Upper lobe of left lung (tissue), 6 donors: ENCODE results near the gene RUNDC1. TPM values are rescaled to one million over a fixed set of nuclear protein-coding genes. Genes with fewer than 3 reads are reported as not detected.

Source experiments
- ATAC-seq, 2 donors: fragments of 200-7000 bp; cut with Tn5 transposase; one replicate each; pipeline ENCODE4 v1.9.1; 2022; ENCODE audit warnings: mild to moderate bottlenecking in 2 of 2, moderate library complexity in 2 of 2; ENCODE audit not compliant: low FRiP score in 2 of 2
- DNase-seq, 2 donors: peaks; one replicate each; pipeline ENCODE4 v3.0.0-alpha.2; 2019 to 2020
- H3K27ac ChIP-seq, 4 donors: fragments of 200-600 bp; sonication (generic); one replicate each; pipeline ENCODE4 v1.5.1; 2016 to 2019
- H3K27me3 ChIP-seq, 4 donors: fragments of 200-600 bp; sonication (generic); one replicate each; pipeline ENCODE4 v1.5.1; 2017 to 2019
- H3K36me3 ChIP-seq, 4 donors: fragments of 200-600 bp; sonication (generic); one replicate each; pipeline ENCODE4 v1.5.1; 2016 to 2019
- H3K4me1 ChIP-seq, 4 donors: fragments of 200-600 bp; sonication (generic); one replicate each; pipeline ENCODE4 v1.5.1; 2018 to 2019
- H3K4me3 ChIP-seq, 4 donors: fragments of 200-600 bp; sonication (generic); one replicate each; pipeline ENCODE4 v1.5.1; 2017 to 2019; ENCODE audit warnings: mild to moderate bottlenecking in 2 of 4, moderate library complexity in 1 of 4
- H3K9me3 ChIP-seq, 4 donors: fragments of 200-600 bp; sonication (generic); one replicate each; pipeline ENCODE4 v1.5.1; 2018 to 2019
- EP300 ChIP-seq, 4 donors: sonication (generic); formaldehyde crosslinking; IDR thresholded peaks; one replicate each; pipeline ENCODE4 v1.5.1; 2017; ENCODE audit warnings: antibody characterized with exemption in 4 of 4, control low read depth in 2 of 4
- POLR2A ChIP-seq, 4 donors: fragments of 450-650 bp; IDR thresholded peaks; one replicate each; pipeline ENCODE4 v1.5.1; 2016 to 2017; ENCODE audit warnings: antibody characterized with exemption in 4 of 4, mild to moderate bottlenecking in 2 of 4
- POLR2AphosphoS5 ChIP-seq, 2 donors: sonication (generic); formaldehyde crosslinking; IDR thresholded peaks; one replicate each; pipeline ENCODE4 v1.5.1; 2017; ENCODE audit warnings: antibody characterized with exemption in 2 of 2
- WGBS, 2 donors: methylation state at CpG; one replicate each; pipeline ENCODE4 v1.1.5; 2017 to 2018; 5-methylcytosine and 5-hydroxymethylcytosine counted together
- total RNA-seq, 6 donors: library from RNA; depleted of rRNA in 4 of 6; stranded (reverse); fragments of >200 nt in 4 of 6; gene quantifications; one replicate each; pipeline versions ENCODE4 v1.1.0 to v1.2.1, GENCODE V29; 2016 to 2021
- TF ChIP-seq, protein P1 (sequence below), 6 experiments: fragments of 450-650 bp in 4 of 6; fragments of 200-600 bp in 2 of 6; sonication (generic) in 2 of 6; IDR thresholded peaks; one replicate each; pipeline ENCODE4 v1.5.1; 2016 to 2019; ENCODE audit warnings: antibody characterized with exemption in 6 of 6
- donor health status: DM: no; HTN: no; CAD: no; lungs with moderate emphysema.
- donor health status: DM: no; HTN: yes; CAD: no; lungs with severe emphysema.

The RUNDC1 gene
- total RNA-seq, 6 donors from 2014 or later = 13.6 to 26.2 (median 17.5) TPM

DNA sequence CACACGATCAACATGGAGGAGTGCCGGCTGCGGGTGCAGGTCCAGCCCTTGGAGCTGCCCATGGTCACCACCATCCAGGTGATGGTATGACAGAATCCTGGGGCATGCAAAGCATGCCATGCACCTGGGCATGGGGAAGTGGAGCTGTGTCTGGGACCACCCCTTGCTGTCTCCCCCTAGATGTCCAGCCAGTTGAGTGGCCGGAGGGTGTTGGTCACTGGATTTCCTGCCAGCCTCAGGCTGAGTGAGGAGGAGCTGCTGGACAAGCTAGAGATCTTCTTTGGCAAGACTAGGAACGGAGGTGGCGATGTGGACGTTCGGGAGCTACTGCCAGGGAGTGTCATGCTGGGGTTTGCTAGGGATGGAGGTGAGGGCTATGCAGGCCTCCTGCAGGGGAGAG lies 32.9 kb downstream of the RUNDC1 start:
- ATAC-seq (no peak), DNase-seq (no peak)
- Histone ChIP-seq H3K27me3 (no peaks in the 10 kb centered on the region), H3K9me3 (no peaks in the 10 kb centered on the region), H3K27ac (peak overlapping the region in 3 of 4 donors; percentile 57 to 85 (median 77)), H3K36me3 (peaks cover 0 to 64% (median 38%) of the 10 kb centered on the region in 4 donors), H3K4me1 (peaks cover 40 to 77% (median 66%) of the 10 kb centered on the region in 4 donors), H3K4me3 (no peak overlapping the region)
- WGBS, 2 donors = 82 to 85% methylated on average over 7 to 8 of the region's 8 CpGs
- no peak for TF ChIP-seq EP300 (IDR thresholded peaks at IDR 0.05)
- TF ChIP-seq, protein P1, sequence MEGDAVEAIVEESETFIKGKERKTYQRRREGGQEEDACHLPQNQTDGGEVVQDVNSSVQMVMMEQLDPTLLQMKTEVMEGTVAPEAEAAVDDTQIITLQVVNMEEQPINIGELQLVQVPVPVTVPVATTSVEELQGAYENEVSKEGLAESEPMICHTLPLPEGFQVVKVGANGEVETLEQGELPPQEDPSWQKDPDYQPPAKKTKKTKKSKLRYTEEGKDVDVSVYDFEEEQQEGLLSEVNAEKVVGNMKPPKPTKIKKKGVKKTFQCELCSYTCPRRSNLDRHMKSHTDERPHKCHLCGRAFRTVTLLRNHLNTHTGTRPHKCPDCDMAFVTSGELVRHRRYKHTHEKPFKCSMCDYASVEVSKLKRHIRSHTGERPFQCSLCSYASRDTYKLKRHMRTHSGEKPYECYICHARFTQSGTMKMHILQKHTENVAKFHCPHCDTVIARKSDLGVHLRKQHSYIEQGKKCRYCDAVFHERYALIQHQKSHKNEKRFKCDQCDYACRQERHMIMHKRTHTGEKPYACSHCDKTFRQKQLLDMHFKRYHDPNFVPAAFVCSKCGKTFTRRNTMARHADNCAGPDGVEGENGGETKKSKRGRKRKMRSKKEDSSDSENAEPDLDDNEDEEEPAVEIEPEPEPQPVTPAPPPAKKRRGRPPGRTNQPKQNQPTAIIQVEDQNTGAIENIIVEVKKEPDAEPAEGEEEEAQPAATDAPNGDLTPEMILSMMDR (IDR thresholded peaks at IDR 0.05) = no peak

DNA sequence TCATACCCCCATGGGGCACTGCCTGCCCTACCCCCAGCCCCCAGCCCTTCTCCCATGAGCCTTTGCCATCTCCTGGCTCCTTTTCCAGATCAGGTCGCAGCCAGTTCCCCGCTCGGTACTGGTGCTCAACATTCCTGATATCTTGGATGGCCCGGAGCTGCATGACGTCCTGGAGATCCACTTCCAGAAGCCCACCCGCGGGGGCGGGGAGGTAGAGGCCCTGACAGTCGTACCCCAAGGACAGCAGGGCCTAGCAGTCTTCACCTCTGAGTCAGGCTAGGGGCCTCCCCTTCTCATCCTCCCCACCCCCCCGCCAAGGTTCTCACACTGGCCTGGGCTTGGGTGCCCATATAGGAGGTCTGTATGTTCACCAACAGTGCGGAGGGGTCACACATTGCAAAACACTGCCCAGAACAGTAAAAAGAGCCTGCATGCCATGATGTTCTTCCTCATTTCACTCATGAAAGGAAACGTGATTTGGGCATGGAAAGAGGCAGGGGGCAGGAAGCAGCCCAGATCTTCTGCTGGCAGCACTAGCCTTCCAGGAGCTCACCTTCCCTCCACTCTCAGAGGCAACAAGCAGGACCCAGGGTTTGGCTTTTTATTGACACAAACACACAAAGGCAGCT lies 33.8 kb downstream of the RUNDC1 start:
- no peak for DNase-seq
- H3K9me3 ChIP-seq = no peaks in the 10 kb centered on the region
- ATAC-seq = no peak
- TF ChIP-seq POLR2AphosphoS5 (IDR thresholded peaks at IDR 0.05) = no peak
- TF ChIP-seq, protein P1 (IDR thresholded peaks at IDR 0.05) = no peak
- TF ChIP-seq EP300 (IDR thresholded peaks at IDR 0.05) = no peak
- TF ChIP-seq POLR2A (IDR thresholded peaks at IDR 0.05) = no peak
- peaks cover 46 to 85% (median 73%) of the 10 kb centered on the region in 4 donors for H3K4me1 ChIP-seq
- WGBS, 2 donors = 73 to 76% methylated on average over 6 to 11 of the region's 12 CpGs
- H3K27me3 ChIP-seq = no peaks in the 10 kb centered on the region
- no peak overlapping the region for H3K4me3 ChIP-seq
- peak overlapping the region; percentile 64 to 85 (median 72) for H3K27ac ChIP-seq
- H3K36me3 ChIP-seq = peaks cover 0 to 70% (median 38%) of the 10 kb centered on the region in 4 donors

DNA sequence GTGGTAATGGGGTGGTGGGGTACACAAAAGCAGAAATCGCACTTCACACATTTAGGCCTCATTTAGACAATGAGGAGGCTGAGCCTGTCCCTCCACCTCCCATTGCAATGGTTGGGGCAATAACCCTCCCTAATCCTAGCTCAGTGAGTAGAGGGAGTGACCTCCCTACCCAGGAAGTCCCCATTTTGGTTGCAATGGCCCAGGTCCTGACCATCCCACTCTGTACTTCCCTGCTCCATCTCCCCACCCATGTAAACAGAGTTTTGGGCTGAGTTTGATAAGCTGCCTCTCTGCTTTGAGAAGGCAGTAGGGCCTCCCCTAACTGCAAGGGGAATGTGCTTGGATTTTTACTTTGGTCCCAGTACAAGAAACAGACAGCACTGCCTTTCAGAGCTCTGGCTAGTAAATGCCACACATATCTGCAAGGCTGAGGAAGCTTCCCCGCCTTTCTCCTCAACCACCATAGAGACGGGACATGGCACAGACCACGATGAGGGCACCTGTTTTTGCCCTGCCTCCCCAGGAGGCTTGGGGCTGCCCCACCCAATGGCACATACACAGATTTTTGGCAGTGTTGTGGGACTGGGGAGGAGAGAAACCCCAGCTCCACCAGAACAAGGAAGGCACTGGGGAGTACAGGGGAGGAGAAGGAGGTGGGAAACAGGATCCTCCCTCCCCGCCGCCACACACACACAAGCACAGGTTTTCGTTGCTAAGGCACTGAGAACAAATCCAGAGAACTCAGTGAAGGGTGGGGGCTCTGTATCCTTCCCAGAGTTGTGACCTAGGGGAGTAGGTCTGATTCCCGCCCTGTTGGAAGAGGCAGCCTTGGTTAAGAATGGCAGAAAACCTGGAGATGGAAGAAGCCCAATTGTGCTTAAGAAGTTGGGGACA lies 34.5 kb downstream of the RUNDC1 start:
- peaks cover 54 to 88% (median 78%) of the 10 kb centered on the region in 4 donors for H3K4me1 ChIP-seq
- no peaks in the 10 kb centered on the region for H3K27me3 ChIP-seq
- DNase-seq (no peak), ATAC-seq (peak in 1 of 2 donors; percentile 1)
- no peak overlapping the region for H3K4me3 ChIP-seq
- no peaks in the 10 kb centered on the region for H3K9me3 ChIP-seq
- 62 to 64% methylated on average over 5 to 8 of the region's 8 CpGs for WGBS, 2 donors
- TF ChIP-seq POLR2AphosphoS5 (IDR thresholded peaks at IDR 0.05) (no peak), POLR2A (IDR thresholded peaks at IDR 0.05) (no peak), EP300 (IDR thresholded peaks at IDR 0.05) (no peak)
- TF ChIP-seq, protein P1 (IDR thresholded peaks at IDR 0.05) = no peak
- H3K36me3 ChIP-seq = peaks cover 0 to 70% (median 38%) of the 10 kb centered on the region in 4 donors
- peak overlapping the region; percentile 64 to 85 (median 72) for H3K27ac ChIP-seq

DNA sequence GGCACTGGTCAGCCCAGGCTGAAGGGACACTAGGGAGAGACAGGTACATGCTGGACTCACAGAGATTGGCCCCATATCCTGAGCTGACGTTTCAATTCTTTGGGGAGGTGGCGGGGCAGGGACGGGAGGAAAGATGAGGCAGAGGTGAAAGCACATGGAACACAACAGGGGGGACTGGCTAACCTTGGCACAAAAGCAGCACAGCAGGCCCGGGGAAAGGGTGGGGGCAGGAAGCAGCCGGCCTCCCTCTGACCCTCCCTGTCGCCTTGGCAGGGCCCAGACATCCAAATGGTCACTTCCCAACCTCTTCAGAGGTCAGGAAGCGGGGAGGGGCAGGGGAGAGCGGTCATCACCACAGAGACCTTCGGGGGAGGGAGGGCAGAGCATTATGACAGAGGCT lies 35.2 kb downstream of the RUNDC1 start:
- peaks cover 57 to 88% (median 81%) of the 10 kb centered on the region in 4 donors for H3K4me1 ChIP-seq

More for the DNA sequence above, 35.2 kb downstream of the RUNDC1 start:
- Histone ChIP-seq H3K27ac (peak overlapping the region; percentile 64 to 85 (median 72)), H3K4me3 (no peak overlapping the region), H3K27me3 (no peaks in the 10 kb centered on the region), H3K36me3 (peaks cover 0 to 70% (median 38%) of the 10 kb centered on the region in 4 donors), H3K9me3 (no peaks in the 10 kb centered on the region)
- peak; percentile 50 to 55 for ATAC-seq
- DNase-seq = peak; percentile 51 to 56
- 43 to 57% methylated on average over 5 to 9 of the region's 9 CpGs for WGBS, 2 donors
- TF ChIP-seq EP300 (IDR thresholded peaks at IDR 0.05) (peak in 1 of 4 donors; percentile 37), POLR2AphosphoS5 (IDR thresholded peaks at IDR 0.05) (peak; percentile 71 to 81), POLR2A (IDR thresholded peaks at IDR 0.05) (no peak)
- TF ChIP-seq, protein P1 (IDR thresholded peaks at IDR 0.05) = no peak
